Measurements from ENCODE around the gene SPINK1. TPM values are rescaled to one million over a fixed set of nuclear protein-coding genes. Genes with fewer than 3 reads are reported as not detected.

Gene SPINK1
- total RNA-seq, 1 experiment from 2014 or later, result 4.5 TPM

DNA sequence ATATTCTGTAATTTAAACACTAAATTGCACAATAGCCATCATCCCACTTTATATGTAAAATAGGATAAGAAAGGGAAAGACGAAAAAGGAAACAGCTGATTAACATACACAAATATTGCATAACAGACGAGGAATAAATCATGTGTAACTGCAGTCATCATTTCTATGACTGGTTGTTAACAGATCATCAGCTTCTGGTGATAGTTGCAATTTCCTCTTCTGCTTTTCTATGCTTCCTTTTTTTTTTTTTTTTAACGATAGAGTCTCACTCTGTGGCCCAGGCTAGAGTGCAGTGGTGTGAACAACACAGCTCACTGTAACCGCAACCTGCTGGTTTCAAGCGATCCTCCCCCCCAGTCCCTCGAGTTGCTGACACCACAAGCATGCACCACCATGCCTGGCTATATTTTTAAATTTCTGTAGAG, 26.4 kb downstream of the SPINK1 start:
- ATAC-seq, result no peak

DNA sequence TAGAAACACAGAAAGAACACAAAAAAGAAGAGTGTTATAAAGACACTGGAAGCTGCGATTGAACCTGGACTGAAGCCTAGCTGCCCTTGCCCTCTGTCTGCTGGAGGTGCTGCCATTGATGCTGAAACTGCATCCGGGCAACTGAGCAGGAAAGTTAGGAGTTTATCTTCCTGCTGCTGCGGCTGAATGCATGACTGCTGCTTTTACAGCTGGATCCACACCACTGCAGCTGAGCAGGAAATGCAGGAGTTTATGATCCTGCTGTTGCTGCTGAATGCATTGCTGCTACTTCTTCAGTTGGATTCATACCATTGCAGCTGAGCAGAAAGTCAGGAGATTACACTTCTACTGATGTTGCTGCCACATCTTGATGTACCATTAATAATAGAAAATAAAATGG, 27.1 kb downstream of the SPINK1 start:
- CTCF ChIA-PET, result no interaction called here
- RAD21 ChIA-PET (ENCODE audit: low non-redundant PET in 1 of 2, low total read pairs in 2 of 2, uncharacterized antibody in 2 of 2, unreplicated experiment in 2 of 2), result no interaction called here
- DNase-seq (ENCODE audit: low read depth, low spot score) (no peak), ATAC-seq (no peak)
- no peak overlapping the region for H2AFZ ChIP-seq (ENCODE audit: low read depth, low read length, poor library complexity, severe bottlenecking)
- H3K9me2 ChIP-seq (ENCODE audit: insufficient read depth), result no peaks in the 10 kb centered on the region
- POLR2A ChIA-PET, result no interaction called here
- no peak overlapping the region for H3K4me3 ChIP-seq (replicated peaks in 1 of 2; ENCODE audit: low read depth in 1 of 2, low read length in 2 of 2)
- H3K4me2 ChIP-seq (ENCODE audit: low read length), result no peak overlapping the region
- intact Hi-C loops (cut with micrococcal nuclease), result no loop called here
- H4K20me1 ChIP-seq (ENCODE audit: insufficient read depth), result no peaks in the 10 kb centered on the region
- H3K4me1 ChIP-seq (ENCODE audit: control insufficient read depth in 1 of 2, insufficient read depth in 2 of 2, low read length in 2 of 2), result no peaks in the 10 kb centered on the region
- no peaks in the 10 kb centered on the region for H3K9me3 ChIP-seq (ENCODE audit: control insufficient read depth in 1 of 2, insufficient read depth in 1 of 2, low read depth in 1 of 2, low read length in 2 of 2)
- no peak overlapping the region for H3K9ac ChIP-seq (ENCODE audit: low read length)
- no peak overlapping the region for H3K27ac ChIP-seq (ENCODE audit: low read depth, low read length)
- TF ChIP-seq EZH2 (IDR thresholded peaks at IDR 0.05) (no peak), RAD21 (IDR thresholded peaks at IDR 0.05; ENCODE audit: low read depth) (no peak)
- TF ChIP-seq, protein P1, sequence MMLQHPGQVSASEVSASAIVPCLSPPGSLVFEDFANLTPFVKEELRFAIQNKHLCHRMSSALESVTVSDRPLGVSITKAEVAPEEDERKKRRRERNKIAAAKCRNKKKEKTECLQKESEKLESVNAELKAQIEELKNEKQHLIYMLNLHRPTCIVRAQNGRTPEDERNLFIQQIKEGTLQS (IDR thresholded peaks at IDR 0.05), result no peak
- H3K27me3 ChIP-seq (ENCODE audit: insufficient read depth, low read length), result peaks cover 8% of the 10 kb centered on the region
- BruUV-seq (replicated peaks), result no TSS peak
- no peaks in the 10 kb centered on the region for H3K79me2 ChIP-seq (ENCODE audit: insufficient read depth, low read length)
- no peaks in the 10 kb centered on the region for H3K36me3 ChIP-seq (ENCODE audit: control insufficient read depth in 1 of 2, insufficient read depth in 2 of 2, low read length in 2 of 2)

More for the DNA sequence above, 26.4 kb downstream of the SPINK1 start:
- TF ChIP-seq EZH2 (IDR thresholded peaks at IDR 0.05) (no peak), ZNF274 (IDR thresholded peaks at IDR 0.05; ENCODE audit: low read depth, low read length) (no peak), FOSL1 (IDR thresholded peaks at IDR 0.05; ENCODE audit: low read depth) (no peak), RAD21 (IDR thresholded peaks at IDR 0.05; ENCODE audit: low read depth) (no peak), EZH2phosphoT487 (IDR thresholded peaks at IDR 0.05; ENCODE audit: borderline replicate concordance) (no peak), TCF7L2 (IDR thresholded peaks at IDR 0.05; ENCODE audit: borderline replicate concordance, extremely low read depth, insufficient read depth, insufficient read length) (no peak), SP1 (IDR thresholded peaks at IDR 0.05; ENCODE audit: low read depth) (no peak)
- TF ChIP-seq, protein P2, sequence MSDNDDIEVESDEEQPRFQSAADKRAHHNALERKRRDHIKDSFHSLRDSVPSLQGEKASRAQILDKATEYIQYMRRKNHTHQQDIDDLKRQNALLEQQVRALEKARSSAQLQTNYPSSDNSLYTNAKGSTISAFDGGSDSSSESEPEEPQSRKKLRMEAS (IDR thresholded peaks at IDR 0.05), result no peak
- TF ChIP-seq, protein P3, sequence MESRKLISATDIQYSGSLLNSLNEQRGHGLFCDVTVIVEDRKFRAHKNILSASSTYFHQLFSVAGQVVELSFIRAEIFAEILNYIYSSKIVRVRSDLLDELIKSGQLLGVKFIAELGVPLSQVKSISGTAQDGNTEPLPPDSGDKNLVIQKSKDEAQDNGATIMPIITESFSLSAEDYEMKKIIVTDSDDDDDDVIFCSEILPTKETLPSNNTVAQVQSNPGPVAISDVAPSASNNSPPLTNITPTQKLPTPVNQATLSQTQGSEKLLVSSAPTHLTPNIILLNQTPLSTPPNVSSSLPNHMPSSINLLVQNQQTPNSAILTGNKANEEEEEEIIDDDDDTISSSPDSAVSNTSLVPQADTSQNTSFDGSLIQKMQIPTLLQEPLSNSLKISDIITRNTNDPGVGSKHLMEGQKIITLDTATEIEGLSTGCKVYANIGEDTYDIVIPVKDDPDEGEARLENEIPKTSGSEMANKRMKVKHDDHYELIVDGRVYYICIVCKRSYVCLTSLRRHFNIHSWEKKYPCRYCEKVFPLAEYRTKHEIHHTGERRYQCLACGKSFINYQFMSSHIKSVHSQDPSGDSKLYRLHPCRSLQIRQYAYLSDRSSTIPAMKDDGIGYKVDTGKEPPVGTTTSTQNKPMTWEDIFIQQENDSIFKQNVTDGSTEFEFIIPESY (IDR thresholded peaks at IDR 0.05; ENCODE audit: extremely low read depth, insufficient replicate concordance, low read length), result no peak
- no peaks in the 10 kb centered on the region for H3K9me2 ChIP-seq (ENCODE audit: insufficient read depth)
- BruUV-seq (replicated peaks), result no TSS peak
- CTCF ChIA-PET, result no interaction called here
- no peak overlapping the region for H2AFZ ChIP-seq (ENCODE audit: low read depth, low read length, poor library complexity, severe bottlenecking)
- DNase-seq (ENCODE audit: low read depth, low spot score), result no peak
- no peaks in the 10 kb centered on the region for H3K4me1 ChIP-seq (ENCODE audit: control insufficient read depth in 1 of 2, insufficient read depth in 2 of 2, low read length in 2 of 2)
- no peak overlapping the region for H3K4me3 ChIP-seq (replicated peaks in 1 of 2; ENCODE audit: low read depth in 1 of 2, low read length in 2 of 2)
- H3K27me3 ChIP-seq (ENCODE audit: insufficient read depth, low read length), result peaks cover 8% of the 10 kb centered on the region
- no peak overlapping the region for H3K4me2 ChIP-seq (ENCODE audit: low read length)
- intact Hi-C loops (cut with micrococcal nuclease), result no loop called here
- no peaks in the 10 kb centered on the region for H3K9me3 ChIP-seq (ENCODE audit: control insufficient read depth in 1 of 2, insufficient read depth in 1 of 2, low read depth in 1 of 2, low read length in 2 of 2)
- RAD21 ChIA-PET (ENCODE audit: low non-redundant PET in 1 of 2, low total read pairs in 2 of 2, uncharacterized antibody in 2 of 2, unreplicated experiment in 2 of 2), result no interaction called here
- H3K27ac ChIP-seq (ENCODE audit: low read depth, low read length), result no peak overlapping the region
- POLR2A ChIA-PET, result no interaction called here
- H3K79me2 ChIP-seq (ENCODE audit: insufficient read depth, low read length), result no peaks in the 10 kb centered on the region
- no peak overlapping the region for H3K9ac ChIP-seq (ENCODE audit: low read length)
- H4K20me1 ChIP-seq (ENCODE audit: insufficient read depth), result no peaks in the 10 kb centered on the region
- no peaks in the 10 kb centered on the region for H3K36me3 ChIP-seq (ENCODE audit: control insufficient read depth in 1 of 2, insufficient read depth in 2 of 2, low read length in 2 of 2)
